ENCODE results near the gene RAC2. TPM values are rescaled to one million over a fixed set of nuclear protein-coding genes. Genes with fewer than 3 reads are reported as not detected.
A peak's percentile ranks its signal among the peaks of the same experiment; 100 is the strongest.

Gene RAC2
- total RNA-seq, 4 donors from 2014 or later, result 17.3 to 27.1 (median 19.6) TPM

GRCh38 chr22:37199103-37199759 is 44.8 kb downstream of the RAC2 start:
- peak; percentile 62 for DNase-seq
- intact Hi-C loops (cut with DNase I), result loop anchor here (2.0 kb wide), 1 partner anchor 32 kb away; no protein-coding TSS in a partner anchor
- no peaks in the 10 kb centered on the region for H3K36me3 ChIP-seq
- 0 to 1% methylated on average over 8 to 14 of the region's 58 CpGs for WGBS, 2 donors
- peaks cover 28 to 43% (median 30%) of the 10 kb centered on the region in 3 donors for H3K4me1 ChIP-seq
- peak in 3 of 4 donors; percentile 95 to 99 (median 96) for TF ChIP-seq POLR2A (IDR thresholded peaks at IDR 0.05)
- TF ChIP-seq CTCF (IDR thresholded peaks at IDR 0.05), result peak; percentile 86 to 98 (median 94)
- H3K4me3 ChIP-seq, result peak overlapping the region; percentile 53 to 84 (median 79)
- peak overlapping the region; percentile 90 to 98 (median 97) for H3K27ac ChIP-seq
- no peaks in the 10 kb centered on the region for H3K27me3 ChIP-seq
- H3K9me3 ChIP-seq, result no peaks in the 10 kb centered on the region

GRCh38 chr22:37198258-37199102 is 45.6 kb downstream of the RAC2 start:
- intact Hi-C loops (cut with DNase I), result loop anchor here (2.0 kb wide), 1 partner anchor 32 kb away; no protein-coding TSS in a partner anchor
- H3K36me3 ChIP-seq, result no peaks in the 10 kb centered on the region
- WGBS, 2 donors, result 6% methylated on average over 13 to 14 of the region's 51 CpGs

DNA sequence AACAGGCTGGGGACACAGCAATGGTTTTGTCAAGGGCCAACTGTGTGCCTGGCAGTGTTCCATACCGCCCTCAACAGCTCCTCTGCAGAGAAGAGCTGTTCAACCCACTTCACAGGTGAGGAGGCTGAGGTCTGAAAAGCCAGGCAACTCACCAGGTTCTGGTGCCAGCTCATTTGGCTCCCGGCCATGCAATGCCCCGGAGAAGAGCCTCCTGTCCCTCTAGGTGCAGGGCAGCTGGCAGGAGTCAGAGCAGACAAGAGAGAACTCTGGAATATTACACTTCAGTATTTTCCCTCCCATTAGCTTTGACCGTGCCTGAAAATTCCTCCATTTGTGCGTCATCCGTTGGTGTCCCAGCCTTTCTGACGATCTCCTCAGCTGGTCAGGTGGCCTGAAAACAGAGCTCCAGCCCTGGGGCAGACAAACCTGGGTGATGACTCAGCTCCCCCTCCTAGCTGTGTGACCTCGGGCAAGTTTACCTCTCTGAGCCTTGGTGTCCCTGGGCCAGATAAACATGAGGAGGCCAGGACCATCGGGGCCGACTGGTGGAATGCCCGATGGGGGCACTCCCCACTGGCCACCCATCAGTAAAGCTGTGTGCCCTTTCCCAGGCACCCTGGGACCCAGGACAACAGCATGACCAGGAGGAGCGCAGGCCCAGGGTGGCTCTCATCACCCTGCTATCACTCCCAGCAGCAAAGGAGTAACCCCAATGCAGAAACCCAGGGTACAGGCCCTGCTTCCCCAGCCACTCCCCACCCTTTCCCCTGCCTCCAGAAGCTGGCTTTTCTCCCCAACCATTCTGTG is 46.4 kb downstream of the RAC2 start:
- Histone ChIP-seq H3K27ac (peak overlapping the region; percentile 90 to 98 (median 97)), H3K36me3 (no peaks in the 10 kb centered on the region), H3K4me3 (peak overlapping the region in 1 of 4 donors; percentile 78), H3K9me3 (no peaks in the 10 kb centered on the region), H3K4me1 (peaks cover 28 to 48% (median 30%) of the 10 kb centered on the region in 3 donors), H3K27me3 (no peaks in the 10 kb centered on the region)
- TF ChIP-seq CTCF (IDR thresholded peaks at IDR 0.05), result no peak
- no peak for TF ChIP-seq POLR2A (IDR thresholded peaks at IDR 0.05)
- 24 to 50% methylated on average over 5 of the region's 12 CpGs for WGBS, 2 donors
- intact Hi-C loops (cut with DNase I), result loop anchor here (2.0 kb wide), 1 partner anchor 31 kb away; no protein-coding TSS in a partner anchor
- no peak for DNase-seq

More at GRCh38 chr22:37198258-37199102, 45.6 kb downstream of the RAC2 start:
- H3K4me1 ChIP-seq, result peaks cover 28 to 45% (median 30%) of the 10 kb centered on the region in 3 donors
- DNase-seq, result no peak
- no peaks in the 10 kb centered on the region for H3K27me3 ChIP-seq
- peak overlapping the region; percentile 53 to 84 (median 79) for H3K4me3 ChIP-seq
- TF ChIP-seq CTCF (IDR thresholded peaks at IDR 0.05) (peak; percentile 61 to 96 (median 78)), POLR2A (IDR thresholded peaks at IDR 0.05) (no peak)
- no peaks in the 10 kb centered on the region for H3K9me3 ChIP-seq
- peak overlapping the region; percentile 90 to 98 (median 97) for H3K27ac ChIP-seq

DNA sequence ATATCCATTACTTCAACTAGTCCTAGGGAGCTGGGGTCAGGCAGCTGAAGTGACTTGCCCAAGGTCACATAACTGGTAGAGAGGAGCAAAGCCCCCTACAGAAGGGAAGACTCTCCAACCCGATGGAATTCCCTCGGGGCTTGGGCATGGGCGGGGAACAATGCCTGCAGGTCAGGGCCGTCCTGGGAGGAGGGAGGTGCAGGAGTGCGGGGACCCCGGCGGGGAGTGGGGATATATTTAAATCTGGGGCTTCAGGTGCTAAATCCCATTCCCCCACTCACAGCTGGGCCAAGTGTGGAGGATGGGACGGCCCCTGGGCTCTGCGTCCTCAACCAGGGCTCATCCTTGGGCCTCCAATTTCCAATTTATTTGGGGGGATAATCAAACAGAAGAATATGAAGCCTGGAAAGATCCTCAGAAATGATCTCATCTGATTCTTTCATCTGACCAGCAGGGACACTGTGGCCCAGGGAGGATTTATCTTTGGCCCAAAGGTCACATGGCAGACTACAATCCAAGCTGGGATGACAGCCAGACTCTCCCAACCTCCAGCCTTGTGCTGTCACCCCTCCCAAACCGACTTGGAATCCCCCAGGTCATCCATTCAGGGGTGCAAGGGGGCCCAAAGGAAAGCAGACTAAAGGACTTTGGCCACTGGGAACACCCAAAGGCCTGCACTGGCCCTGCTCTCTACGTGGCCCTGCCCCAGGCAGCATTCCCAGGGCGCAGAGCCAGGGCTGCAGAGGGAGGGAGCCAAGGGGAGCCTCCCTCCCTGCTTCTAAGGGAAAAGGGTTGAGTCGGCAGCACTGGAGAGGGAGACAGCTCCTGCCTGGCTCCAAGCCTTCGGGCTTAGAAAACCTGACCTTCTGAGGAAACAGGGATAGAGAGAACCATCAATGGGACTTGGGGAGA is 47.3 kb downstream of the RAC2 start:
- H3K27me3 ChIP-seq, result no peaks in the 10 kb centered on the region
- H3K27ac ChIP-seq, result peak overlapping the region; percentile 90 to 98 (median 97)
- no peak for DNase-seq
- H3K9me3 ChIP-seq, result no peaks in the 10 kb centered on the region
- peaks cover 28 to 48% (median 30%) of the 10 kb centered on the region in 3 donors for H3K4me1 ChIP-seq
- H3K36me3 ChIP-seq, result no peaks in the 10 kb centered on the region
- TF ChIP-seq CTCF (IDR thresholded peaks at IDR 0.05) (peak in 1 of 6 experiments; percentile 10), POLR2A (IDR thresholded peaks at IDR 0.05) (no peak)
- no peak overlapping the region for H3K4me3 ChIP-seq
- intact Hi-C loops (cut with DNase I), result no loop called here
- WGBS, 2 donors, result 4 to 65% methylated on average over 3 to 9 of the region's 14 CpGs
